Skeletal muscle tissue (tissue), 4 donors: ENCODE data around the gene PPFIA3. TPM values are rescaled to one million over a fixed set of nuclear protein-coding genes. Genes with fewer than 3 reads are reported as not detected.

Source experiments
- H3K27ac ChIP-seq: one replicate; pipeline ENCODE4 v1.7.0; 2013; ENCODE audit warnings: mild to moderate bottlenecking, low read depth, low read length, inconsistent platforms
- H3K27me3 ChIP-seq, 3 donors: one replicate each; pipeline ENCODE4 v1.7.0; 2013; ENCODE audit warnings: low read length in 3 of 3; ENCODE audit not compliant: control insufficient read depth in 3 of 3, insufficient read depth in 3 of 3
- H3K36me3 ChIP-seq, 3 donors: one replicate each; pipeline ENCODE4 v1.7.0; 2013; ENCODE audit warnings: low read length in 3 of 3; ENCODE audit not compliant: control insufficient read depth in 3 of 3, insufficient read depth in 3 of 3
- H3K4me1 ChIP-seq, 3 donors: one replicate each; pipeline ENCODE4 v1.7.0; 2013; ENCODE audit warnings: low read length in 3 of 3, mild to moderate bottlenecking in 3 of 3; ENCODE audit not compliant: control insufficient read depth in 3 of 3, insufficient read depth in 3 of 3
- H3K4me3 ChIP-seq, 3 donors: one replicate each; pipeline ENCODE4 v1.7.0; 2013; ENCODE audit warnings: low read length in 3 of 3
- H3K9ac ChIP-seq, 3 donors: one replicate each; pipeline ENCODE4 v1.7.0; 2013; ENCODE audit warnings: low read length in 3 of 3, mild to moderate bottlenecking in 3 of 3, moderate library complexity in 2 of 3, low read depth in 1 of 3
- H3K9me3 ChIP-seq, 3 donors: one replicate each; pipeline ENCODE4 v1.7.0; 2013; ENCODE audit warnings: low read length in 3 of 3; ENCODE audit not compliant: control insufficient read depth in 3 of 3
- total RNA-seq: library from RNA; depleted of rRNA; stranded (reverse); fragments of >200 nt; gene quantifications from one replicate; pipeline ENCODE4 v1.2.3, GENCODE V29; 2014
- donor health status: Osteomylitis.

PPFIA3 gene
- total RNA-seq, 1 donor from 2014 or later: 3.1 TPM

DNA sequence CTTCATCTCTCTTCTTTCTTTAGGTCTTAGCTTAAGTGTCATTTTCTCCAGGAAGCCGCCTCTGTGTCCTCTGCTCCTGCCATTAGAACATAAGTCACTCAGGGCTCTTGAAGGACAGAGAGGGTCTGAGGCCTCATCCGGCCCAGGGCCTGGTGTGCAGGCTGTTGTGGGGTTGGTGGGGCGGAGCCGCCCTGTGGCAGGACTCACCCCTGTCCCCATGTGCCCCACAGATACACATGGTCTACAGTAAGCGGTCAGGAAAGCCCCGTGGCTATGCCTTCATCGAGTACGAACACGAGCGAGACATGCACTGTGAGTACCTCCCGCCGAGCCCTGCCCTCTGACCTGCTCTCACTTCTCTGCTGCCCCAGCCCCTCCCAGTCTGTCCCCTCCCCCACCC lies 18.2 kb upstream of the PPFIA3 start:
- no peak overlapping the region for H3K27ac ChIP-seq

DNA sequence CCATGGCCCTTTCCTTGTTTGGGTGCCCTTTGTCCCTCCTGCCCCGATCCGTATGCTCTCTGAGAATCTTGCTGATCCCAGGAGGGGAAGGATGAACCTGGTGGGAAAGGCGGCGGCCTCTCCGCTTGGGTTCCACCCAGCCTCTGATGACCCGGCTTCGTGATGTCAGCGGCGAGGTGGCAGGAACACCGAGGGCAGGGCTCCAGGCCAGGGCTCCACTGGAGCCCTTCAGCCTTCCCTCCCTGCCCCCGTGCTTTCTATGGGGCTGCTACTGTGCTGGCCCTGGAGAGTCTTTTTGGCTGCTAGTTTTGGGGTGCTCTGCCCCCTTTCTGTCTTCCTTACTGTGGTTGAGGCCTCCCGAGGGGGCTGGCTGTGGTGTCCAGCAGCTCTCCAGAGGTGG lies 17.0 kb upstream of the PPFIA3 start:
- Histone ChIP-seq H3K27me3 (no peaks in the 10 kb centered on the region), H3K27ac (no peak overlapping the region), H3K36me3 (peaks cover 65 to 72% (median 69%) of the 10 kb centered on the region in 3 donors), H3K9ac (no peak overlapping the region), H3K9me3 (no peaks in the 10 kb centered on the region), H3K4me1 (peaks cover 16 to 35% (median 31%) of the 10 kb centered on the region in 3 donors), H3K4me3 (no peak overlapping the region)

More for the DNA sequence above, 18.2 kb upstream of the PPFIA3 start:
- H3K27me3 ChIP-seq: no peaks in the 10 kb centered on the region
- no peak overlapping the region for H3K9ac ChIP-seq
- no peak overlapping the region for H3K4me3 ChIP-seq
- no peaks in the 10 kb centered on the region for H3K9me3 ChIP-seq
- peaks cover 54 to 63% (median 61%) of the 10 kb centered on the region in 3 donors for H3K36me3 ChIP-seq
- peaks cover 20 to 37% (median 31%) of the 10 kb centered on the region in 3 donors for H3K4me1 ChIP-seq

DNA sequence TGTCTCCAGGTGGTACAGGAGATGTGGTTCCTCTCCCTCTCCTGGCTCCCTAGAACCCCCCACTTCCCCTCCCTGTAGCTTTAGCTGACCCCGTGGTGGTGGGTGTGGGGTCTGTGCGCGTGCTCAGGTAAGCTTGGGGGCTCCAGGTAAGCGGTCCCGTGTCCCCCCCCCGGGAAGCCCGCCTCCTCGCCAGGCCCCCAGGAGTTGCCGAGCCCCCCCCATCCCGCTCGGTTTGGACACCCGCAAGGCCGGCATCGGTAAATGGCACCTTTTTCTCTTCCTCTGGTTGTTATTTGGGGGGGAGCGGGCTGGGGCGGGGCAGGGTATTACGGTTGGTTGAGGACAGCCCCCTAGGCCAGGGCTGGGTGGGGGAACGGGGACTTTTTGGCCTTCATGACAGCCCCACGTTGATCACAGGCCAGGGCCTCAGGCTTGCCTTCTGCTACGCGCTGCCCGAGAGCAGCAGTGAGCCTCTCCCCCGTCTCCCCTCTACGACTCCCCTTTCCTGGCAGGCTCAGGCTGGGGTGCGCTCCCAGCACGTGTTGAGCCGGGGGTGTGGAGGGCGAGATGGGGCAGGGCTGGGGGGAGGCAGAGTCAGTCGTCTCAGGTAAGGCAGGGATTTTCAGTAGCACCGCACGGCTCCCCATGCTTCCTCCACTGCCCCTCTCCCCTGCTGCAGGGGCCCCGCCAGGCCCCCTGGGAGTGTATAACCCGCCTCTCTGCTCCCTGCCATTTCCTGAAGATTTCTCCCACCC lies 15.8 kb upstream of the PPFIA3 start:
- Histone ChIP-seq H3K9ac (no peak overlapping the region), H3K36me3 (peaks cover 68 to 73% (median 72%) of the 10 kb centered on the region in 3 donors), H3K27me3 (no peaks in the 10 kb centered on the region), H3K9me3 (no peaks in the 10 kb centered on the region), H3K4me3 (no peak overlapping the region), H3K4me1 (peaks cover 4 to 23% (median 19%) of the 10 kb centered on the region in 3 donors), H3K27ac (no peak overlapping the region)

DNA sequence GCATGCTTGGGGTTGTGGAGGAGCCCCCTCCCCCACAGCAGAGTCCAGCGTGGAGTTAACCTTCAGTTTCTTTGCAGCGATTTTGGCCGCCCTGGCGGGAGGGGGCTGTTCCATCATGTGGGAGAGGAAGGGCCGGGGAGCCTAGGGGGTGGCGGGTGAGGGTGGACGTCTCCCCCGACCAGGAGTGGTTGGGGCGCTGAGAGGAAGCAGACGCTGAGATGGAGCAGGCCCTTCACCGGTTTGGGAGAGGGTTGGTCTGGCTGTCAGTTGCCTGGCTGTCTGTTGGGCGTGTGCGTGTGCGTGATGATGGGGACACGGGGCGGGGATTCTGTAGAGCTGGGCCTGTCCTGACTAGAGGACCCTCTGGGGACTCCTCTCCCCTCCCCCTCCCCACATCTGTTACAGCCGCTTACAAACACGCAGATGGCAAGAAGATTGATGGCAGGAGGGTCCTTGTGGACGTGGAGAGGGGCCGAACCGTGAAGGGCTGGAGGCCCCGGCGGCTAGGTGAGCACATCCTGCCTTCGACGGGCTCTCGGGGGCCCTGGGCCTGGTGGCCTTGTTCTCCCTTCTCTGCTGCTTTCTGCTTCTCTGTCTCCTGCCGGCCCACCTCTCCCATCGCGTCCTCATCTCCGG lies 15.0 kb upstream of the PPFIA3 start:
- H3K36me3 ChIP-seq: peaks cover 66 to 71% (median 70%) of the 10 kb centered on the region in 3 donors
- H3K4me3 ChIP-seq: no peak overlapping the region
- no peaks in the 10 kb centered on the region for H3K27me3 ChIP-seq
- no peak overlapping the region for H3K9ac ChIP-seq
- H3K9me3 ChIP-seq: no peaks in the 10 kb centered on the region
- no peak overlapping the region for H3K27ac ChIP-seq
- H3K4me1 ChIP-seq: peaks cover 3 to 21% (median 12%) of the 10 kb centered on the region in 3 donors

DNA sequence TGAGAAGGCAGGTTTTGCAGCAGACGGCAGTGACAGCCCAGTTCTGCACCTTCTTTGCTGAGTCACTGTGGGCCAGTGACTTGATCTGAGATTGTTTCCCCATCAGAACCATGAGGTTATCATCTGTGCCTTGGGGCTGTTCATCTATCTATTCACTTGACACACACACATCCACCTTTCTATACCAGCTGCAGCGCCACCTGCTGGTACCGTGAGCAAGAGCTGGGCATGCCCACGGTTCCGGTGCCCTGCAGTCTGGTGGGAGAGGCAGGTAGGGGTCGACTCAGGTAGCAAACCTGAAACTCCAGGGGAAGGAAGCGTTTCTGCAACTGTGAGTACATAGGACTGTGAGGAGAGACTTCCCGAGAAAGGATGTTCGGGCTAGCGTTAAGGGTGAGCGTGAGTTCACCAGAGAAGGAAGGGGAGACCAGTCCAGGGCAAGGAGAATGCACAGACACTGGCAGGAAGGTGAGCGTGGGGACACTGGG lies 12.7 kb upstream of the PPFIA3 start:
- Histone ChIP-seq H3K27ac (peak overlapping the region; percentile 22), H3K4me1 (peaks cover 18 to 33% (median 22%) of the 10 kb centered on the region in 3 donors), H3K4me3 (no peak overlapping the region), H3K9me3 (no peaks in the 10 kb centered on the region), H3K9ac (peak overlapping the region in 1 of 3 donors; percentile 25), H3K27me3 (no peaks in the 10 kb centered on the region), H3K36me3 (peaks cover 48 to 57% (median 57%) of the 10 kb centered on the region in 3 donors)

DNA sequence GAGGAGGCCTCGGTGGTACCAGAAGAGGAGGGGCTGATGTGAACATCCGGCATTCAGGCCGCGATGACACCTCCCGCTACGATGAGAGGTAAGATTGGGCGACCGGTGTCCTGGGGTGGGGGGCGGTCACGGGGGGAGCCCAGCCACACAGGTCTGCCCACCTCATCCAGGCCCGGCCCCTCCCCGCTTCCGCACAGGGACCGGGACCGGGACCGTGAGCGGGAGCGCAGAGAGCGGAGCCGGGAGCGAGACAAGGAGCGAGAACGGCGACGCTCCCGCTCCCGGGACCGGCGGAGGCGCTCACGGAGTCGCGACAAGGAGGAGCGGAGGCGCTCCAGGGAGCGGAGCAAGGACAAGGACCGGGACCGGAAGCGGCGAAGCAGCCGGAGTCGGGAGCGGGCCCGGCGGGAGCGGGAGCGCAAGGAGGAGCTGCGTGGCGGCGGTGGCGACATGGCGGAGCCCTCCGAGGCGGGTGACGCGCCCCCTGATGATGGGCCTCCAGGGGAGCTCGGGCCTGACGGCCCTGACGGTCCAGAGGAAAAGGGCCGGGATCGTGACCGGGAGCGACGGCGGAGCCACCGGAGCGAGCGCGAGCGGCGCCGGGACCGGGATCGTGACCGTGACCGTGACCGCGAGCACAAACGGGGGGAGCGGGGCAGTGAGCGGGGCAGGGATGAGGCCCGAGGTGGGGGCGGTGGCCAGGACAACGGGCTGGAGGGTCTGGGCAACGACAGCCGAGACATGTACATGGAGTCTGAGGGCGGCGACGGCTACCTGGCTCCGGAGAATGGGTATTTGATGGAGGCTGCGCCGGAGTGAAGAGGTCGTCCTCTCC lies 11.5 kb upstream of the PPFIA3 start:
- H3K4me1 ChIP-seq: peaks cover 18 to 33% (median 22%) of the 10 kb centered on the region in 3 donors
- H3K9ac ChIP-seq: no peak overlapping the region
- no peak overlapping the region for H3K27ac ChIP-seq
- no peaks in the 10 kb centered on the region for H3K9me3 ChIP-seq
- H3K36me3 ChIP-seq: peaks cover 39 to 50% (median 48%) of the 10 kb centered on the region in 3 donors
- H3K27me3 ChIP-seq: no peaks in the 10 kb centered on the region
- H3K4me3 ChIP-seq: no peak overlapping the region

DNA sequence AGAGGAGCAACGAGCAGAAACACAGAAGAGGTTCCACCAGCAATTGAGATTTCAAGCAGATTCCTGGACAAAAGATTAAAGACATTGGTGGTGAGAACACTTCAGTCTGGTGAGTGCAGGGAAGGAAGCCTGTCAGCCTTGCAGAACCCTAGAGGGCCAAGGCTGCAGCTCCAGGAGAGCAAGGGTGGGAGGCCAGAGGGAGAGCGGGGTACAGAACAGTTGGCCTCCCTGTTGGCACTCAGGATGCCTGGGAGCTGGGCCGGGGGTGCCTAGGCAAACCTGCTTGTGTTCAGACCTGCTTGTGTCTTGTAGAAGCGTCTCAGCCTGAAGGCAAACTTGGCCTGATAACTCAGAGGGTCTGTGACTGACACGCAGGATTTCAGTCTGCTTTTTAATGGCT lies 10.3 kb upstream of the PPFIA3 start:
- H3K9me3 ChIP-seq: no peaks in the 10 kb centered on the region
- H3K27ac ChIP-seq: no peak overlapping the region
- H3K4me1 ChIP-seq: peaks cover 23 to 38% (median 27%) of the 10 kb centered on the region in 3 donors
- no peak overlapping the region for H3K9ac ChIP-seq
- H3K27me3 ChIP-seq: no peaks in the 10 kb centered on the region
- H3K4me3 ChIP-seq: no peak overlapping the region
- H3K36me3 ChIP-seq: peaks cover 33 to 45% (median 43%) of the 10 kb centered on the region in 3 donors

DNA sequence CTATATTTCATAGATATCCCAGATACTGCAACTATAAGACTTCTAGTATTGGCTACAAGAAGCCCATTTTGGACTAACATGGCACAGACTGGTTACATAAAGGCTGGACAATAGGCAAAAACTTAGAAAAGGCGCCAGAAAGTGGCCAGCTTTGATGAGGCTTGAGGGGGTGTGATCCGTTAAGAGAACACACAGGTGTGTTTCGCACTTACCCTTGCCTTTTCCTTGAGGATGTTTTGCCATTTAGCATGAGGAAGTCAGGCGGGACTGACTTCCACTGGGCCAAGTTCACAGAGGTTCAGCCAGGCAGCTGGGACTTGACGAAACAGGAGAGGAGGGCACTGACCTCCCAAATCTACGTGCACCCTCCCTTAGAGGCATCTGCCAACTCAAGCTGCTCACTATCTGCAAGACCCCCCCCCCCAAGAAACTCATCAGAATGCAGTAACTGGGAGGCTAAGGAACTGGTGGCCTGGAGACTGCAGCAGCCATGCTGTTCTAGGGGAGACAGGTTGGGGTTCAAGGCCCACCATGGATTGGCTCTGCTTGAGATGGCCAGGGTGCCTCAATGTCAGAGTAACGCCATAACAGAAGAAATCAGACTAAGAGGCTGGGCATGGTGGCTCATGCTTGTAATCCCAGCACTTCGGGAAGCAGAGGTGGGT lies 9.6 kb upstream of the PPFIA3 start:
- no peak overlapping the region for H3K4me3 ChIP-seq
- no peaks in the 10 kb centered on the region for H3K27me3 ChIP-seq
- peaks cover 26 to 39% (median 37%) of the 10 kb centered on the region in 3 donors for H3K36me3 ChIP-seq
- peaks cover 24 to 41% (median 27%) of the 10 kb centered on the region in 3 donors for H3K4me1 ChIP-seq
- H3K9me3 ChIP-seq: no peaks in the 10 kb centered on the region
- peak overlapping the region; percentile 25 for H3K27ac ChIP-seq
- H3K9ac ChIP-seq: peak overlapping the region in 1 of 3 donors; percentile 20

DNA sequence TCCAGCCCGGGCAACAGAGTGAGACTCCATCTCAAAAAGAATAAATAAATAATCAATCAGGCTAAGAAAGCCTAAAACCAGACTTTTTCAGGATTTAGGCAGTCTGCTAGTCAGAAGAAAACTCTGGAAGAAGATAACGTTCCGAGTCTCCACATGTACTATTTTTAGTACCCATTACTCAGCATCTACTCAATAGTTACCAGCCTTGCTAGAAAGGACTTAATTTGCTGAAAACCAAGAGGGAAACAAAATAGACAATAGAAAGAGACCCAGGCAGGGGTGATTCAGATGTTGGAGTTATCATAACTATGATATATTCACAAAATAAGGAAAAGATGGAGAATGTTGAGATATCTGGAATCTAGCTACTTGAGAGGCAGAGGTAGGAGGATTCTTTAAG lies 8.8 kb upstream of the PPFIA3 start:
- Histone ChIP-seq H3K36me3 (peaks cover 22 to 34% (median 32%) of the 10 kb centered on the region in 3 donors), H3K4me3 (no peak overlapping the region), H3K27ac (peak overlapping the region; percentile 25), H3K9ac (no peak overlapping the region), H3K9me3 (no peaks in the 10 kb centered on the region), H3K27me3 (no peaks in the 10 kb centered on the region), H3K4me1 (peaks cover 30 to 48% (median 32%) of the 10 kb centered on the region in 3 donors)
